Fibroblast of peridontal ligament (primary cell): Measurements from ENCODE around the gene ITPRIPL2.

ENCODE experiments used
- DNase-seq: peaks from one replicate; pipeline ENCODE4 v3.0.0-alpha.2; 2010; ENCODE audit errors: extremely low read depth

ITPRIPL2 gene

GRCh38 chr16:19119564-19119963, 5.8 kb downstream of the ITPRIPL2 start:
- peak; percentile 93 for DNase-seq

- no peak for DNase-seq
Measured at GRCh38 chr16:19123535-19124178, 9.9 kb downstream of the ITPRIPL2 start.

GRCh38 chr16:19126300-19126699, 12.5 kb downstream of the ITPRIPL2 start:
- DNase-seq, result no peak

GRCh38 chr16:19127205-19127604, 13.4 kb downstream of the ITPRIPL2 start:
- no peak for DNase-seq

GRCh38 chr16:19127674-19128131, 13.9 kb downstream of the ITPRIPL2 start:
- DNase-seq, result no peak

- DNase-seq, result no peak
Measured at GRCh38 chr16:19128454-19129200, 14.9 kb downstream of the ITPRIPL2 start.

- DNase-seq, result no peak
Measured at GRCh38 chr16:19130385-19130784, 16.6 kb downstream of the ITPRIPL2 start.

GRCh38 chr16:19130852-19131824, 17.4 kb downstream of the ITPRIPL2 start:
- DNase-seq, result peak; percentile 62

- DNase-seq, result no peak
Measured at GRCh38 chr16:19131825-19132218, 18.1 kb downstream of the ITPRIPL2 start.

GRCh38 chr16:19132255-19132654, 18.5 kb downstream of the ITPRIPL2 start:
- no peak for DNase-seq

- no peak for DNase-seq
Measured at GRCh38 chr16:19132898-19133297, 19.1 kb downstream of the ITPRIPL2 start.

- no peak for DNase-seq
Measured at GRCh38 chr16:19133600-19133999, 19.8 kb downstream of the ITPRIPL2 start.

- no peak for DNase-seq
Measured at GRCh38 chr16:19135201-19135842, 21.6 kb downstream of the ITPRIPL2 start.

GRCh38 chr16:19135896-19136438, 22.2 kb downstream of the ITPRIPL2 start:
- DNase-seq, result no peak

GRCh38 chr16:19136549-19137196, 22.9 kb downstream of the ITPRIPL2 start:
- peak; percentile 33 for DNase-seq

- no peak for DNase-seq
Measured at GRCh38 chr16:19137201-19138128, 23.7 kb downstream of the ITPRIPL2 start.

GRCh38 chr16:19138601-19139000, 24.8 kb downstream of the ITPRIPL2 start:
- peak; percentile 80 for DNase-seq

- no peak for DNase-seq
Measured at GRCh38 chr16:19139436-19140091, 25.8 kb downstream of the ITPRIPL2 start.

- DNase-seq, result no peak
Measured at GRCh38 chr16:19140396-19140795, 26.6 kb downstream of the ITPRIPL2 start.
